Measurements from ENCODE around the gene THAP10.

THAP10 gene

GRCh38 chr15:70833861-70834765, 58.1 kb downstream of the THAP10 start (continued):
- TF ChIP-seq, protein P1, sequence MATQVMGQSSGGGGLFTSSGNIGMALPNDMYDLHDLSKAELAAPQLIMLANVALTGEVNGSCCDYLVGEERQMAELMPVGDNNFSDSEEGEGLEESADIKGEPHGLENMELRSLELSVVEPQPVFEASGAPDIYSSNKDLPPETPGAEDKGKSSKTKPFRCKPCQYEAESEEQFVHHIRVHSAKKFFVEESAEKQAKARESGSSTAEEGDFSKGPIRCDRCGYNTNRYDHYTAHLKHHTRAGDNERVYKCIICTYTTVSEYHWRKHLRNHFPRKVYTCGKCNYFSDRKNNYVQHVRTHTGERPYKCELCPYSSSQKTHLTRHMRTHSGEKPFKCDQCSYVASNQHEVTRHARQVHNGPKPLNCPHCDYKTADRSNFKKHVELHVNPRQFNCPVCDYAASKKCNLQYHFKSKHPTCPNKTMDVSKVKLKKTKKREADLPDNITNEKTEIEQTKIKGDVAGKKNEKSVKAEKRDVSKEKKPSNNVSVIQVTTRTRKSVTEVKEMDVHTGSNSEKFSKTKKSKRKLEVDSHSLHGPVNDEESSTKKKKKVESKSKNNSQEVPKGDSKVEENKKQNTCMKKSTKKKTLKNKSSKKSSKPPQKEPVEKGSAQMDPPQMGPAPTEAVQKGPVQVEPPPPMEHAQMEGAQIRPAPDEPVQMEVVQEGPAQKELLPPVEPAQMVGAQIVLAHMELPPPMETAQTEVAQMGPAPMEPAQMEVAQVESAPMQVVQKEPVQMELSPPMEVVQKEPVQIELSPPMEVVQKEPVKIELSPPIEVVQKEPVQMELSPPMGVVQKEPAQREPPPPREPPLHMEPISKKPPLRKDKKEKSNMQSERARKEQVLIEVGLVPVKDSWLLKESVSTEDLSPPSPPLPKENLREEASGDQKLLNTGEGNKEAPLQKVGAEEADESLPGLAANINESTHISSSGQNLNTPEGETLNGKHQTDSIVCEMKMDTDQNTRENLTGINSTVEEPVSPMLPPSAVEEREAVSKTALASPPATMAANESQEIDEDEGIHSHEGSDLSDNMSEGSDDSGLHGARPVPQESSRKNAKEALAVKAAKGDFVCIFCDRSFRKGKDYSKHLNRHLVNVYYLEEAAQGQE (tag by site-specific recombination; IDR thresholded peaks at IDR 0.05) = no peak
- 0 out of 2 replicates have a peak, but pooled peaks have one; percentile 14 for TF ChIP-seq ZNF10 (tag by site-specific recombination; IDR thresholded peaks at IDR 0.05)
- TF ChIP-seq SETDB1 (IDR thresholded peaks at IDR 0.05; ENCODE audit: insufficient read length, low read length) = no peak
- no peak for TF ChIP-seq ZNF544 (tag by site-specific recombination; IDR thresholded peaks at IDR 0.05)
- TF ChIP-seq ZNF843 (tag by site-specific recombination; IDR thresholded peaks at IDR 0.05) = peak; percentile 53; the same call in 1 of the 2 replicates
- TF ChIP-seq ZNF510 (tag by site-specific recombination; IDR thresholded peaks at IDR 0.05; ENCODE audit: insufficient replicate concordance) = no peak
- no peak for TF ChIP-seq ZNF23 (tag by site-specific recombination; IDR thresholded peaks at IDR 0.05; ENCODE audit: borderline replicate concordance)
- no peak for TF ChIP-seq ZNF280D (tag by site-specific recombination; IDR thresholded peaks at IDR 0.05)
- TF ChIP-seq HOXC10 (CRISPR knock-in tag; IDR thresholded peaks at IDR 0.05) = no peak
- TF ChIP-seq ZNF404 (tag by site-specific recombination; IDR thresholded peaks at IDR 0.05) = no peak
- TF ChIP-seq ZNF610 (tag by site-specific recombination; IDR thresholded peaks at IDR 0.05; ENCODE audit: borderline replicate concordance) = no peak
- 0 out of 2 replicates have a peak, but pooled peaks have one; percentile 31 for TF ChIP-seq YY2 (tag by site-specific recombination; IDR thresholded peaks at IDR 0.05)
- no peak for TF ChIP-seq HIC1 (tag by site-specific recombination; IDR thresholded peaks at IDR 0.05)
- no peak for TF ChIP-seq ZNF530 (tag by site-specific recombination; IDR thresholded peaks at IDR 0.05; ENCODE audit: low read depth)
- no peak for TF ChIP-seq ZNF76 (tag by site-specific recombination; IDR thresholded peaks at IDR 0.05; ENCODE audit: borderline replicate concordance, low read depth)
- TF ChIP-seq ZNF248 (tag by site-specific recombination; IDR thresholded peaks at IDR 0.05) = no peak
- peak; percentile 51; the same call in 1 of the 2 replicates for TF ChIP-seq ZNF488 (tag by site-specific recombination; IDR thresholded peaks at IDR 0.05)
- no peak for TF ChIP-seq MYNN (tag by site-specific recombination; IDR thresholded peaks at IDR 0.05; ENCODE audit: borderline replicate concordance)
- TF ChIP-seq ZNF146 (tag by site-specific recombination; IDR thresholded peaks at IDR 0.05) = no peak
- no peak for TF ChIP-seq ZNF202 (tag by site-specific recombination; IDR thresholded peaks at IDR 0.05; ENCODE audit: borderline replicate concordance)
- TF ChIP-seq ZEB2 (tag by site-specific recombination; IDR thresholded peaks at IDR 0.05) = peak; percentile 89
- TF ChIP-seq ZNF366 (tag by site-specific recombination; conservative IDR thresholded peaks at IDR 0.05) = peak; percentile 71
- TF ChIP-seq BCL11A (tag by site-specific recombination; IDR thresholded peaks at IDR 0.05; ENCODE audit: low read depth) = no peak; the same call in 1 of the 2 replicates
- TF ChIP-seq ZNF350 (tag by site-specific recombination; IDR thresholded peaks at IDR 0.05) = no peak
- peak; percentile 63; the same call in 1 of the 2 replicates for TF ChIP-seq ATF2 (tag by site-specific recombination; IDR thresholded peaks at IDR 0.05; ENCODE audit: low read depth)
- no peak for TF ChIP-seq ZNF214 (tag by site-specific recombination; IDR thresholded peaks at IDR 0.05; ENCODE audit: borderline replicate concordance)
- no peak for TF ChIP-seq ZBTB20 (tag by site-specific recombination; IDR thresholded peaks at IDR 0.05)
- no peak for TF ChIP-seq ZNF311 (tag by site-specific recombination; IDR thresholded peaks at IDR 0.05; ENCODE audit: borderline replicate concordance)
